Measurements from ENCODE around the gene C20orf144. TPM values are rescaled to one million over a fixed set of nuclear protein-coding genes. Genes with fewer than 3 reads are reported as not detected.

Gene C20orf144
- total and polyA plus RNA-seq, 9 of the 15 experiments (the other 6 are each of a cell fraction or from before 2014, with no cell fraction given): 0.04 to 0.23 (median 0.11) TPM; not detected in 2

GRCh38 chr20:33702861-33703260 lies 40.7 kb downstream of the C20orf144 start:
- POLR2A ChIA-PET: interaction anchor here (0.8 kb wide), 1 partner anchor 9 kb away, joined by 3 read pairs; no protein-coding TSS in a partner anchor
- no peaks in the 10 kb centered on the region; a peak in 1 of 5 replicates for H3K27me3 ChIP-seq (ENCODE audit: control insufficient read depth in 2 of 2, insufficient read depth in 2 of 2, low read length in 2 of 2)

More at GRCh38 chr20:33702861-33703260, 40.7 kb downstream of the C20orf144 start:
- peaks cover 4% of the 10 kb centered on the region for H3K9me1 ChIP-seq (ENCODE audit: control insufficient read depth, insufficient read depth, low read length)
- H3K9ac ChIP-seq (ENCODE audit: insufficient read depth in 1 of 2, low read depth in 2 of 2, low read length in 2 of 2): no peak overlapping the region
- H3K27ac ChIP-seq (ENCODE audit: extremely low read depth, low read depth, low read length): no peak overlapping the region
- no peaks in the 10 kb centered on the region for H3K79me2 ChIP-seq (ENCODE audit: control insufficient read depth, insufficient read depth, low read length)
- no peaks in the 10 kb centered on the region for H4K20me1 ChIP-seq (replicated peaks; ENCODE audit: control insufficient read depth, insufficient read depth, low read length)
- in situ Hi-C loops (cut with MboI): no loop called here
- DNase-seq (ENCODE audit: extremely low read depth in 1 of 4, low spot score in 3 of 4) (no peak), FAIRE-seq (no peak), ATAC-seq (no peak; the same call in 2 of the 3 replicates)
- intact Hi-C loops (cut with micrococcal nuclease): no loop called here
- 61% methylated on average over 5 of the region's 5 CpGs for WGBS (ENCODE audit: insufficient coverage, low coverage, missing lambda C conversion rate)
- H3K4me1 ChIP-seq (replicated peaks in 1 of 2; ENCODE audit: control insufficient read depth in 2 of 2, insufficient read depth in 2 of 2, low read length in 2 of 2): no peaks in the 10 kb centered on the region; a peak in 1 of 5 replicates
- H3K36me3 ChIP-seq (ENCODE audit: control insufficient read depth, insufficient read depth, low read length): peaks cover 13% of the 10 kb centered on the region; the same call in 2 of the 3 replicates
- no peak overlapping the region for H3K4me2 ChIP-seq (ENCODE audit: insufficient read depth, low read length)
- H3K9me3 ChIP-seq (replicated peaks; ENCODE audit: control insufficient read depth, insufficient read depth, low read depth, low read length): no peaks in the 10 kb centered on the region
- TF ChIP-seq PHB2 (IDR thresholded peaks at IDR 0.05; ENCODE audit: low read depth) (no peak), RB1 (IDR thresholded peaks at IDR 0.05; ENCODE audit: low read depth) (no peak), ZBTB12 (CRISPR knock-in tag; IDR thresholded peaks at IDR 0.05) (no peak), BRF1 (IDR thresholded peaks at IDR 0.05; ENCODE audit: borderline replicate concordance, extremely low read depth, insufficient read length) (no peak), ZNF75A (CRISPR knock-in tag; IDR thresholded peaks at IDR 0.05) (no peak), ZBTB33 (CRISPR knock-in tag; IDR thresholded peaks at IDR 0.05) (0 out of 2 replicates have a peak, but pooled peaks have one; percentile 57), MTA3 (IDR thresholded peaks at IDR 0.05; ENCODE audit: borderline replicate concordance) (no peak), HMBOX1 (IDR thresholded peaks at IDR 0.05) (no peak)
- BruUV-seq (replicated peaks): no TSS peak
- H2AFZ ChIP-seq (ENCODE audit: low read depth, low read length): no peak overlapping the region
- no peak overlapping the region for H3K4me3 ChIP-seq
- CTCF ChIA-PET (ENCODE audit: low intra/inter-chr PET ratio): no interaction called here

Data from K562 (cell line).